Heart left ventricle (tissue), 16 donors: ENCODE data around the gene ATP4A. TPM values are rescaled to one million over a fixed set of nuclear protein-coding genes. Genes with fewer than 3 reads are reported as not detected.
A peak's percentile ranks its signal among the peaks of the same experiment; 100 is the strongest.

Source experiments
- ATAC-seq, 4 donors: fragments of 200-7000 bp; cut with Tn5 transposase; one replicate each; pipeline ENCODE4 v1.9.1; 2020 to 2022; ENCODE audit warnings: moderate library complexity in 4 of 4, mild to moderate bottlenecking in 3 of 4, moderate number of reproducible peaks in 1 of 4
- DNase-seq, 5 donors: peaks; one replicate each; pipeline ENCODE4 v3.0.0-alpha.2; 2020
- H3K27ac ChIP-seq, 12 donors: fragments of 200-600 bp; sonication (generic) in 4 of 12; one replicate each; pipeline versions ENCODE4 v1.5.0 to v1.8.0; 2016 to 2022; ENCODE audit warnings: mild to moderate bottlenecking in 2 of 12
- H3K27me3 ChIP-seq, 9 donors: fragments of 200-600 bp; sonication (generic) in 2 of 9; one replicate each; pipeline versions ENCODE4 v1.5.1 to v1.8.0; 2016 to 2022; ENCODE audit warnings: mild to moderate bottlenecking in 3 of 9
- H3K36me3 ChIP-seq, 9 donors: fragments of 200-600 bp; sonication (generic) in 2 of 9; one replicate each; pipeline versions ENCODE4 v1.5.0 to v1.8.0; 2018 to 2022; ENCODE audit warnings: mild to moderate bottlenecking in 2 of 9
- H3K4me1 ChIP-seq, 12 donors: fragments of 200-600 bp; sonication (generic) in 4 of 12; one replicate each; pipeline versions ENCODE4 v1.5.0 to v1.8.0; 2016 to 2022; ENCODE audit warnings: mild to moderate bottlenecking in 3 of 12
- H3K4me3 ChIP-seq, 12 donors: fragments of 200-600 bp; sonication (generic) in 4 of 12; one replicate each; pipeline versions ENCODE4 v1.5.0 to v1.8.0; 2017 to 2022; ENCODE audit warnings: mild to moderate bottlenecking in 9 of 12, moderate library complexity in 4 of 12
- H3K9me3 ChIP-seq, 12 donors: fragments of 200-600 bp; sonication (generic) in 4 of 12; one replicate each; pipeline versions ENCODE4 v1.5.0 to v1.8.0; 2016 to 2022; ENCODE audit warnings: mild to moderate bottlenecking in 1 of 12
- POLR2A ChIP-seq, 2 donors: fragments of 450-650 bp; IDR thresholded peaks; one replicate each; pipeline ENCODE4 v1.6.1; 2017; ENCODE audit warnings: antibody characterized with exemption in 2 of 2, mild to moderate bottlenecking in 2 of 2, moderate library complexity in 2 of 2
- WGBS, 4 donors: extraction: QIAGEN DNeasy Blood & Tissue Kit in 2 of 4; methylation state at CpG; one replicate each; pipeline versions ENCODE4 v1.1.5 to v1.1.7; 2013 to 2018; 5-methylcytosine and 5-hydroxymethylcytosine counted together
- intact Hi-C, 10 donors: fragments of 100-400 bp; cut with DNase I; formaldehyde crosslinking; loops; one replicate each; pipeline versions ENCODE4 v1.11.1 to v1.14.2; 2022
- polyA plus RNA-seq, 2 donors: library from polyadenylated mRNA; stranded (reverse); fragments of 200-250 nt; gene quantifications; one replicate each; pipeline ENCODE4 v1.2.3, GENCODE V29; 2013
- total RNA-seq, 9 donors: library from RNA; depleted of rRNA in 2 of 9; stranded (reverse); fragments of >200 nt in 2 of 9; fragmentation: NEBNext Ultra II Directional in 3 of 9; extraction: Animal tissue kit (Norgen Biotek cat#: 25700) in 3 of 9; gene quantifications; one replicate each; pipeline versions ENCODE4 v1.1.0 to v1.2.4, GENCODE V29; 2016 to 2023
- TF ChIP-seq, protein P1 (sequence below), 12 donors: fragments of 200-600 bp; sonication (generic) in 4 of 12; IDR thresholded peaks; one replicate each; pipeline versions ENCODE4 v1.5.0 to v1.8.0; 2018 to 2022; ENCODE audit warnings: antibody characterized with exemption in 12 of 12, mild to moderate bottlenecking in 5 of 12
- donor health status: ischemic (EF 13 %, LVEDD 7.1; RV severe dilation, severe dysfunction).
- donor health status: healthy with polysubstance abuse.
- donor health status: DM: no; HTN: yes; CAD: no.
- donor health status: DM: no; HTN: no; CAD: no.
- donor health status: ischemic (EF 25% LVEDD 6.9; RV normal size, moderate dysfunction).
- donor health status: ischemic (EF 25% LVEDD 5.7; RV mildly dilated, moderate dysfunction).
- donor health status: healthy.
- donor health status: DM: yes; HTN: yes; CAD: no.
- donor health status: ischemic (EF 35%, LVEDD 5.7; RV mildly dilated, moderate dysfunction).
- donor health status: nonischemic (EF 11% LVEDD 7.7; RV severe dilation, severe dysfunction).
- donor health status: DM: yes; HTN: yes; CAD: no.
- donor health status: PGD.
- donor health status: ischemic (EF 29% LVEDD 5.4; RV normal size, mild dysfunction).
- donor health status: nonischemic (EF 23%, LVEDD 6.1; RV moderate dilation, normal function).

The ATP4A gene
- total and polyA plus RNA-seq, 11 donors, result not detected

DNA sequence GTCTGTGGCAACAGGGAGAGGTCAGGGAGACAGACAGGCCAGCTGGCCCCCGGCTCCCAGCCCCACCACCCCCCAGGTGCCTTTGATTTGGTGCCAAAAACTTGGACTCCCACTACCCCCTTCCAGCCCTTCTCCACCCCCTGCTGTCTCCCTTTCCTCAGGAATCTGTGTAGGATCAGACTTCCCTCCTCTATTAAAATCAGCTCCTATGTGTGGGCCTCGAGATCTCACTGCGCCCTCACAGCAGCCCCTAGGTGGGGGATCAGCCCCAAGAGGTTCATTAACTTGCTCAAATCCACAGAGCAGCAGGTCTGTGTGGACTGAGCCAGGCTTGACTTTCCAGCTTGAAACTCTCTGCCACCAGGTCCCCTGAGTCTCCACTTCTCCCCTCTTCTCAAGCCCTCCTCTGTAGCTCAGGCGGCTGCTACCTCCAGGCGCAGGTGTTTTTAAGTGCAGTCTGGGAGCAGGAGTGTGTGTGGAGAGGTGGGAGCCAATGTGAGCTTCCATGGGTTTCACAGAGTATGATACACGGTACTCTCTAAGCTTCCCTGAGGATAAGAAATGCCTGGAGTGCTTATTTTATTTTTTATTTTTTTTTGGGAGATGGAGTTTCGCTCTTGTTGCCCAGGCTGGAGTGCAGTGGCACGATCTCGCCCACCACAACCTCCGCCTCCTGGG, 28.5 kb downstream of the ATP4A start:
- DNase-seq (no peak), ATAC-seq (no peak)
- intact Hi-C loops, result no loop called here
- Histone ChIP-seq H3K27me3 (peaks cover 5 to 51% (median 26%) of the 10 kb centered on the region in 9 donors), H3K36me3 (no peaks in the 10 kb centered on the region), H3K9me3 (no peaks in the 10 kb centered on the region), H3K4me3 (no peak overlapping the region), H3K4me1 (peaks cover 0 to 21% (median 0%) of the 10 kb centered on the region in 12 donors), H3K27ac (no peak overlapping the region)
- WGBS, 4 donors, result 67 to 74% (median 70%) methylated on average over 8 to 10 of the region's 10 CpGs
- TF ChIP-seq, protein P1, sequence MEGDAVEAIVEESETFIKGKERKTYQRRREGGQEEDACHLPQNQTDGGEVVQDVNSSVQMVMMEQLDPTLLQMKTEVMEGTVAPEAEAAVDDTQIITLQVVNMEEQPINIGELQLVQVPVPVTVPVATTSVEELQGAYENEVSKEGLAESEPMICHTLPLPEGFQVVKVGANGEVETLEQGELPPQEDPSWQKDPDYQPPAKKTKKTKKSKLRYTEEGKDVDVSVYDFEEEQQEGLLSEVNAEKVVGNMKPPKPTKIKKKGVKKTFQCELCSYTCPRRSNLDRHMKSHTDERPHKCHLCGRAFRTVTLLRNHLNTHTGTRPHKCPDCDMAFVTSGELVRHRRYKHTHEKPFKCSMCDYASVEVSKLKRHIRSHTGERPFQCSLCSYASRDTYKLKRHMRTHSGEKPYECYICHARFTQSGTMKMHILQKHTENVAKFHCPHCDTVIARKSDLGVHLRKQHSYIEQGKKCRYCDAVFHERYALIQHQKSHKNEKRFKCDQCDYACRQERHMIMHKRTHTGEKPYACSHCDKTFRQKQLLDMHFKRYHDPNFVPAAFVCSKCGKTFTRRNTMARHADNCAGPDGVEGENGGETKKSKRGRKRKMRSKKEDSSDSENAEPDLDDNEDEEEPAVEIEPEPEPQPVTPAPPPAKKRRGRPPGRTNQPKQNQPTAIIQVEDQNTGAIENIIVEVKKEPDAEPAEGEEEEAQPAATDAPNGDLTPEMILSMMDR (IDR thresholded peaks at IDR 0.05), result no peak
- no peak for TF ChIP-seq POLR2A (IDR thresholded peaks at IDR 0.05)

DNA sequence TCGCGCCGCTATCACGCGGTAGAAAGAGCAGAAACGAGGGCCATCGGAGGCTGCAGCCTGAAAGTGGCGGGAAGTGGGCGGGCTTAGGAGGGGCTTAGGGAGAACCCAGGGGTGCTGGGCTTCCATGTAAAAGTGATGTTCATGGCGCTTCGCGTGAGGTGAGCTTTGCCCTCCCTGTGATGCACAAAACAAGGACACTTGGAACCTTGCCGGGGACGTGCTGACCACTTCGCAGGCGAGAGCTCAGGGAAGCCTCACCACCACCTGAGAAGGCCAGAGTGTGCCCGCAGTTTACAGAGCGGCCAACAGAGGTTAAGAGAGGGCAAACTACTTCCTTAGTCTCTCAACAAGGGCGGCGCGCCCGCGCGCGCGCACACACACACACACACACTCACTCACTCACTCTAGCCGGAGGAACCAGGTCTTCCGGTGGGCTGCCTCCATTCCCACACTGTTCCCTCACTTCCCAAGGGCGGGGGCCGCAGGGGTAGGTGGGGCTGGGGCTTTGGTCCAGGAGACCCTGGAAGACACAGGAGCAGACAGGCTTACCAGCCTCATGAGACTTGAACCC, 29.6 kb downstream of the ATP4A start:
- Histone ChIP-seq H3K9me3 (no peaks in the 10 kb centered on the region), H3K36me3 (no peaks in the 10 kb centered on the region), H3K27ac (no peak overlapping the region), H3K27me3 (peaks cover 11 to 61% (median 34%) of the 10 kb centered on the region in 9 donors), H3K4me1 (peaks cover 0 to 21% (median 0%) of the 10 kb centered on the region in 12 donors), H3K4me3 (peak overlapping the region in 1 of 12 donors; percentile 16)
- intact Hi-C loops, result no loop called here
- DNase-seq, result peak in 2 of 5 donors; percentile 46 to 51
- peak in 3 of 4 donors; percentile 50 to 65 (median 55) for ATAC-seq
- WGBS, 4 donors, result 3 to 10% (median 5%) methylated on average over 26 to 30 of the region's 30 CpGs
- no peak for TF ChIP-seq POLR2A (IDR thresholded peaks at IDR 0.05)
- TF ChIP-seq, protein P1 (IDR thresholded peaks at IDR 0.05), result no peak

DNA sequence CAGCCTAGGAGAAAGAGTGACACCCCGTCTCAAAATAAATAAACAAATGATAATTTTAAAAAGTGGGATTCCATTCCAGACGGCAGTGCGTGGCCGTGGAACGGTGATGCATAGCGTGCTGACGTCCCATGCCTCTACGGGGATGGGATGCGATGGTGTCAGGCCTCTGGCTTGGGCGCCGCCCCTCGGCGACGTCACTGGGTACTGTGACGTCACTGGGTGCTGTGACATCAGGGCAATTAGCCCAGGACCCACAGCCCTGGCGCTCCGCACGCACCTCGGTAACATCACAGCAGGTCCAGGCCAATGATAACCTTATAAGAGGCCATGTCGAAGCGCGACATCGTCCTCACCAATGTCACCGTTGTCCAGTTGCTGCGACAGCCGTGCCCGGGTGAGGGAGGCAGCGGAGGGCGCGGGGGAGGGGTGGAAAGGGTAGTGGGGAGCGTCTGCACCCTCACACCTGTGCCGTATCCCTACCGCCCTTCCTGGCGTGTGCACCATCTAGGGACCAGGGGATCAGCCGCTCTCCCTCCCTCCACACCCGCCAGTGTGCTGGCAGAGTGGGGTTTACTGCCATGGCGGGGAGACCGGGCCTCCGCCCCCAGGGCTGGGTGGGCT, 30.1 kb downstream of the ATP4A start, which contains the start of gene GAPDHS:
TSS of gene GAPDHS (plus strand) at position 256 of the 621 bp plus-strand sequence. CDS start at position 328, 72 bp downstream.
- peaks cover 0 to 21% (median 0%) of the 10 kb centered on the region in 12 donors for H3K4me1 ChIP-seq
- DNase-seq, result no peak
- 22 to 62% (median 32%) methylated on average over 24 to 39 of the region's 39 CpGs for WGBS, 4 donors
- H3K36me3 ChIP-seq, result no peaks in the 10 kb centered on the region
- H3K27me3 ChIP-seq, result peaks cover 11 to 67% (median 34%) of the 10 kb centered on the region in 9 donors
- TF ChIP-seq POLR2A (IDR thresholded peaks at IDR 0.05), result no peak
- TF ChIP-seq, protein P1 (IDR thresholded peaks at IDR 0.05), result no peak
- intact Hi-C loops, result no loop called here
- no peaks in the 10 kb centered on the region for H3K9me3 ChIP-seq
- H3K4me3 ChIP-seq, result peak within 1 kb of the TSS in 1 of 12 donors; percentile 16
- ATAC-seq, result peak in 1 of 4 donors; percentile 22
- H3K27ac ChIP-seq, result peak within 1 kb of the TSS in 1 of 12 donors; percentile 73

DNA sequence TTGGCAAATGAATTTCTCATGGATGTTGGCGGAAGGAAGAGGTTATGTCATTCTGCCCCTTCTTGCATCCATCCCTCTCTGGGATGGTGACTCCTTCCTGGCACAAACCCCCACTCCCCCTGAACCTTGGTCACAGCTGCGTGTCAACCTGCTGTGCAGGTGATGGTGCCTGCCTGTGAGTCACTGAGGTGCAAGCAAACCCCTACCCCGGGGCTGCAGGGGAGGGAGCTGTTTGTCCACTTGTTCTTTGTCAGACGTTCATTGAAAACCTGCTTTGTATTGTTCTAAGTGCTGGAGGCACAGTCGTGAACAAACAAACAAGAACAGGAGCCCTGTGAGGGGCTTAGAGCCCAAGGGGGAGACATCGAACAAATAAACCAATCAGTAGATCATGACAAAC, 32.2 kb downstream of the ATP4A start:
- intact Hi-C loops, result no loop called here
- ATAC-seq, result no peak
- Histone ChIP-seq H3K27me3 (peaks cover 11 to 75% (median 34%) of the 10 kb centered on the region in 9 donors), H3K4me3 (no peak overlapping the region), H3K4me1 (peaks cover 0 to 21% (median 0%) of the 10 kb centered on the region in 12 donors), H3K9me3 (no peaks in the 10 kb centered on the region), H3K27ac (no peak overlapping the region), H3K36me3 (no peaks in the 10 kb centered on the region)
- TF ChIP-seq, protein P1 (IDR thresholded peaks at IDR 0.05), result no peak
- no peak for TF ChIP-seq POLR2A (IDR thresholded peaks at IDR 0.05)
- DNase-seq, result no peak
- WGBS, 4 donors, result 48 to 56% (median 52%) methylated on average over 6 of the region's 6 CpGs
